NCI-H524 (cell line): ENCODE results near the gene TMLHE.
"Not testable (repeated sequence)": the region's sequence is repeated elsewhere in the genome, so short reads cannot be mapped to it uniquely, and the experiment has no call there.

Experiments
- DNase-seq, 2 experiments: peaks; one replicate each; lab custom pipeline; 2025; lab: John Stamatoyannopoulos, UW

Gene TMLHE, protein sequence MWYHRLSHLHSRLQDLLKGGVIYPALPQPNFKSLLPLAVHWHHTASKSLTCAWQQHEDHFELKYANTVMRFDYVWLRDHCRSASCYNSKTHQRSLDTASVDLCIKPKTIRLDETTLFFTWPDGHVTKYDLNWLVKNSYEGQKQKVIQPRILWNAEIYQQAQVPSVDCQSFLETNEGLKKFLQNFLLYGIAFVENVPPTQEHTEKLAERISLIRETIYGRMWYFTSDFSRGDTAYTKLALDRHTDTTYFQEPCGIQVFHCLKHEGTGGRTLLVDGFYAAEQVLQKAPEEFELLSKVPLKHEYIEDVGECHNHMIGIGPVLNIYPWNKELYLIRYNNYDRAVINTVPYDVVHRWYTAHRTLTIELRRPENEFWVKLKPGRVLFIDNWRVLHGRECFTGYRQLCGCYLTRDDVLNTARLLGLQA

GRCh38 chrX:155612312-155613224 lies at the start of gene TMLHE, which contains the start of gene SPRY3:
Gene TMLHE, minus strand, starts transcription at chrX:155612952. Its CDS starts 67,676 bp downstream, at chrX:155545276.
Gene SPRY3, plus strand, starts transcription at chrX:155612586.
- DNase-seq = peak; percentile 24 to 63

GRCh38 chrX:155662282-155662681 lies 49.5 kb upstream of the TMLHE start:
- DNase-seq = peak in 1 of 2 experiments; percentile 11

DNA sequence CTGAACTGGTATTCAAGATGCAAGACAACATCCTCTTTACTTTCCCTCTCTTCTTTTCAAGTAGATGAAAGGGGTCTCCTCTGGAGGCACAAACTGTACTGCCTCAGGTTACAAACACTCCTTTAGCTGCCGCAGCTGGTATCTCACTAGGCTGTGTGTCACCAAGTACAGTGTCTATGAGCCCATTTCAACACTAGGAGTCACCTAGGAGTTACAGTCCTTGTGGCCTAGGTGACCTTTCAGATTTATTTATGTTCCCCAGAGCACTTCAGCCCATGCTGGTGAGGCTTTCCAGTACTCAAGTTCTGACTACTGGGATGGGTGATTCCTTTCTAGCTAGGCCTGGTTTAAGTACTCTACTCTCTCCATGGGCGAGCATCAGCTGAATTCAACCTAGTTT lies 32.4 kb upstream of the TMLHE start:
- DNase-seq = no peak

DNA sequence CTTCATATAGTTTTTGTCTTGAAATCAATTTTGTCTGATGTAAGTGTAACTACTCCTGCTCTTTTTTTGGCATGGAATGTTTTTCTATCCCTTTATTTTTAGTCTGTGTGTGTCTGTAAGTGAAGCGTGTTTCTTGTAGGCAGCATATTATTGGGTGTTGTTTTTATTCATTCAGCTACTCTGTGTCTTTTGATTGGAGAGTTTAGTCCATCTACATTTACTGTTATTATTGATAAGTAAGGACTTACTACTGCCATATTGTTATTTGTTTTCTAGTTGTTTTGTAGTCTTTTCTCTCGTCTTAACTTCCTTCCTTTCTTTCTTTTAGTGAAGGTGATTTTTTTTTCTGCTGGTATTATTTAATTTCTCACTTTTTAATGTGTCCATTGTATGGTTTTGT lies 30.5 kb upstream of the TMLHE start:
- no peak for DNase-seq

DNA sequence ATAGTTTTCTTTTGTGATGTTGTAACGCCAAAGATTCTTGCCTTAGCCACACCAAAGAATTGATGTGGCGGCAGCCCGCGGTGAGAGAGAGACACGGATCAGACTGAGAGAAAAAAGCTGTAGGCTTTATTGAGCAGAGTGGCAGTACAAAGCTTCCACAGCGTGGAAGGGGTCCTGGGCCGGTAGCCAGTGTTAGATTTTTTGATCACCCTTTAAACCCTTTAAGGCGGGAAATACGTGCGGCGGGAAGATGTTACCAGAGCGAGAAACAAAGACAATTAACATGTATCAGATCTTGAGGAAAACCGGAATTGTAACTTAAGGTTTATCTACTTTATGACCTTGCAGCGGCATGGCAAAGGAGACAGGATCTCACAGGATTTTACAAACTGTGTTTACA lies 28.6 kb upstream of the TMLHE start:
- DNase-seq = not testable (repeated sequence)

DNA sequence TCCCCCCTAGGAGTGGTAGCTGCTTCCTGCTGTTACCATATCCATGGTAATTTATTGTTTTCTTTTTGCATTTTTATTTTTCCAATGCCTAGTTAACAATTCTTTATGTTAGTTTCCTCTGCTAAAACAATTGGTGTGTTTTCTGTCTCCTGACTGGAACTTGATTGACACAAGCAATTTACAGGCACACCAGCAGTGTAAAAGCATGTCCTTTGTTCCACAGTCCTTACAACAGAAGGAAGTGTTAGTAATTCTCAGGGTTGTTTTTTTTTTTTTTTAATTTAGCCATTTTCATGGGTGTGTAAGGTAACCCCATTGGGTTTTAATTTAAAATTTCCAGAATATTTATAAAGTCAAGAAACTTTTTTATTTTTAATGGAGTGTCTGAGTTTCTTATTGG lies 25.0 kb upstream of the TMLHE start:
- no peak for DNase-seq

DNA sequence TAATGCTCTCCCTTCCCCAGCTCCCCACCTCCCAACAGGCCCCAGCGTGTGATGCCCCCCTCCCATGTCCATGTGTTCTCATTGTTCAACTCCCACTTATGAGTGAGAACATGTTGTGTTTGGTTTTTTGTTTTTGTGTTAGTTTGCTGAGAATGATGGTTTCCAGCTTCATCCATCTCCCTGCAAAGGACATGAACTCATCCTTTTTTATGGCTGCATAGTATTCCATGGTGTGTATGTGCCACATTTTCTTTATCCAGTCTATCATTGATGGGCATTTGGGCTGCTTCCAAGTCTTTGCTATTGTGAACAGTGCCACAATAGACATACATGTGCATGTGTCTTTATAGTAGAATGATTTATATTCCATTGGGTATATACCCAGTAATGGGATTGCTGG lies 22.3 kb upstream of the TMLHE start:
- DNase-seq = not testable (repeated sequence)

- no peak for DNase-seq
These were observed 19.8 kb upstream of the TMLHE start for GRCh38 chrX:155632431-155633100.

GRCh38 chrX:155620110-155620509 lies 7.4 kb upstream of the TMLHE start:
- DNase-seq = not testable (repeated sequence)

DNA sequence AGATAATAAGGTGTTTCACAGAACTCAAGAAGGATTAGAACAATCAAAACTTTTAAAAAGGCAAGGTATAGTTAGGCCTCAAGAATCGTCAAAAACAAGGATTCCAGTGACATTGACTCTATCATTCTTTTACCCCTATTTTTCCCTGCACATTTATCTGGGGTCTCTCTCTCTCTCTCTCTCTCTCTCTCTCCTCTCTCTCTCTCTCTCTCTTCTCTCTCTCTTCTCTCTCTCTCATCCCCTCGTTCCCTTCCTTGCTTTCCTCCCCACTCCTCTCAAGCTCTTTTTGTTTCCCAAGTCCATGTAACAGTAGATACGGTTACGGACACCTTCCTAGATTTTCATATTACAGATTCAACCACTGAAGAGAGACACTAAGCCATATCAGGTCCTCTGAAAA lies 3.2 kb upstream of the TMLHE start:
- no peak for DNase-seq

DNA sequence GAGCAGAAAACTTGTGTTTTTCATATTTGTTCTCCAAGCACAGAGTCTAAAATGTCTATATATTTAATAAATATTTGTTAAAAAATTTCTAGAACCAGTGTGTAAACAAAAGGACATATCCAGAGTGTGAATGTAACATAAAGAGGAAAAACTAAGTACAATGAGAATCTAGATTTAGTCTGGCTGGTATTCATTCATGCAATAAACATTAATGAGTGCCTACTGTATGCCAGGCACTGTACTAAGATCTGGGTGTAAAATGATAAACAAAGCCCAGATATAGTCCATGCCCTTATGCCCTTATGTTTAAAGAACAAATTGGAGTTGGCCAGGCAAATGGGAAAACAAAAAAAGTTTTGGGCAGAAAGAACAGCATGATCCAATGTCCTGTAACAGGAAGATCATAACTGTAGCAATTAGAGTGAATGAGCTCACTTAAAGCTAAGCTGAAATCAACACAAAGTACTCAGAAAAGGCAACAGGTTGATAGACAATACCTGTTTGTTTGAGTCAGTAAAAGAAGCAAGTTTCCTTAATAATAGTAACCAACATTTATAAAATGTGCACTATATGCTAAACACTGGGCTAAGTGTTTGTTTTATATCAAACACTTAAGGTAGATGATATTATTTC lies 1.3 kb upstream of the TMLHE start:
- DNase-seq = no peak

GRCh38 chrX:155611302-155611701 lies 1.4 kb downstream of the TMLHE start:
- DNase-seq = no peak

DNA sequence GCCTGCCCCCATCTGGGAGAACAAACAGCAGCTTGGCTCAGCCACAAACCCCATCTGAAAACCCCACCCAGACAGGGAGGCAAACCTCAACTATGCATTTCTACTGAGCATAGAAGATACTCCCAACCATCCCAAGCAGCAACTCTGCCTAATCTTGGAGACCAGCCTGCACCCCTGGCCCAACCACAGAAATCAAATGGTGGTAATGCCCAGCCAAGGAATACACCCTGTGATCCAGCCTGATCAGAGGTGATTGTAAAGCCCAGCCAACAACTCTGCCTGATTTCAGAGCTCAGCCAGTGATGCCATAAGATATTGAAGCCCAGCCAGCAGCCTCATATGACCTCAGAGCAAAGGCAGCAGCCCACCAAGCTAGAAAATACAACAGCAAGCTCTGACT lies 19.8 kb downstream of the TMLHE start:
- DNase-seq = no peak

GRCh38 chrX:155592331-155592730 lies 20.4 kb downstream of the TMLHE start:
- no peak for DNase-seq

- no peak for DNase-seq
These were observed 35.1 kb downstream of the TMLHE start for GRCh38 chrX:155577682-155578081.

GRCh38 chrX:155563099-155563498 lies 49.7 kb downstream of the TMLHE start:
- no peak for DNase-seq

DNA sequence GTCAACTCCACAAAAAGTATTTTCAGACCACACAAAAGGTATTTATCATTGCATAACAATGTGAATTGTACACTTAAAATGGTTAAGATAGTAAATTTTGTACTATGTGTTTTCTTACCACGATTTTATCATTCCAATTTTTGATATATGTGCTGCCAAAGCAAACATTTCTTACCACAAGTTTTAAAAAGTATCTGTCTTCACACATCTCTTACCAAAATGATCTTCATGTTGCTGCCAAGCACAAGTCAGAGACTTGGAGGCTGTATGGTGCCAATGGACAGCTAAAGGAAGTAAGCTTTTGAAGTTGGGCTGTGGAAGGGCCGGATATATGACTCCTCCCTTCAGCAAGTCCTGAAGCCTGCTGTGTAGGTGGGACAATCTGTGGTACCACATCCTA lies 67.9 kb downstream of the TMLHE start:
- DNase-seq = no peak

DNA sequence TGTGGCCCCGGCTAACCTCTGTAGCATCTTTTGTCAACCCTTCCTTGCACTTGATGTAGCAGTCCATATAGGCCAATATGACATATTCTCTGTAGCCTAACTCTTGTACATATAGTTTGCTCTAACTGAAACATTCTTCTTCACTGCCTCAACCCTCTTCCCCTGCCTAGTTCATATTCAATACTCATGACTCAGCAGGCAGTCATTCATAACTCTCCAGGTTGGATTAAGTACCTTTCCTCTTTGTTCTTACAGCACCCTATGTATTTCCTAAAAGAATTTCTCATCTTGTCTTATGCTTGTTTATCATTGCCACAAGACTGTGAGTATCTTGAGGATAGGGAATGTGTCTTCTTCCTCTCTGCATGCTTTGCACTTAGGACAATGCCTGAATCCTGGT lies 76.9 kb downstream of the TMLHE start:
- DNase-seq = no peak

GRCh38 chrX:155534800-155535199 lies 78.0 kb downstream of the TMLHE start:
- no peak for DNase-seq

- DNase-seq = not testable (repeated sequence)
These were observed 85.7 kb downstream of the TMLHE start for GRCh38 chrX:155527023-155527422.

DNA sequence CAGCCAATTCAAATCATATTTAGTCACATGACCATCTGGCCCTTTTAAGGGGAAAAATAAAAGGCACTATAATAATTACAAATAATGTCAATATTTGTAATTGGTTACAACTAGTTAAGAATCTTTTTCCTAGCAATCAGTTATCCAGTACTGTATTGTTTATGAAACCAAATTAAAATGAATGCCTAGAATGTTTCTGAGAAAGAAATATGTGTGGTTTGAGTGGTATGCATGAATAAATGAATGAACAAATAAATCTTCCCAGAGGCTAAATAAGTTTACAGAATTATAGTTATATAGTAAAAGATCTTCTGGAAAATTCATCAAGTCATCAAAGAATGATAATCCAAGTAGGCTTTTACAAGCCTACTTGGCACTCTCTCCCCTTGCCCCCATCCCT lies 98.5 kb downstream of the TMLHE start:
- DNase-seq = no peak

DNA sequence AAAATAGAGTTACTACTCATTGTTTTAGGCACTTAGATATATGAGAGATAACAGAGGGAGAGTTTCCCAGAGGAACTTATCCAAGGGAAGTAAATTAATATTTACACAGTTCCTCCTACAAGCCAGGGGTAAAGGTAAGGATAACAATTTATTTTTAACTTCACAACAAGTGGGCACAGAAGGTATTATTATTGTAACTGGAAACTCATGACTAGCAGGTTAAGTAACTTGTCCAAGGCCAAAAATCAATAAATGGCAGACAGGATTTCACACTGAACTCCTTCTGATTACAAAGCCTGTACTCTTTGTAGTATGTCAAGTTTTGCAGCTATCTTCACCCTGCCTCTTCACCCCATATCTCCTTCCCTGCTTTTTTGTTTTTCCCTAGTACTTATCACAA lies 107.5 kb downstream of the TMLHE start:
- no peak for DNase-seq
